RWPE1 (cell line): ENCODE results near the gene FAM227A.
"Not testable (repeated sequence)": the region's sequence is repeated elsewhere in the genome, so short reads cannot be mapped to it uniquely, and the experiment has no call there.

Source experiments
- CTCF ChIA-PET: fragments of 350-600 bp; sonication (Branson Sonifier 250); formaldehyde crosslinking; extraction: SDS; loops from one replicate; lab custom pipeline; 2021; lab: Yijun Ruan, JAX
- POLR2A ChIA-PET: fragments of 400-600 bp; formaldehyde crosslinking; extraction: SDS; loops from one replicate; lab custom pipeline; 2020; ENCODE audit warnings: antibody characterized with exemption; ENCODE audit not compliant: low non-redundant PET; lab: Yijun Ruan, JAX
- DNase-seq: peaks from one replicate; pipeline ENCODE4 v3.0.0; 2012; ENCODE audit warnings: low spot score
- H3K27ac ChIP-seq: fragments of 450-650 bp; 2 replicates; pipeline ENCODE4 v1.5.1; 2017
- CTCF ChIP-seq: fragments of 450-650 bp; conservative IDR thresholded peaks from 2 replicates; pipeline ENCODE4 v1.5.1; 2017; ENCODE audit warnings: low read depth, mild to moderate bottlenecking

FAM227A gene

GRCh38 chr22:38607680-38608079, 48.5 kb downstream of the FAM227A start:
- no peak for TF ChIP-seq CTCF
- no peak overlapping the region for H3K27ac ChIP-seq
- CTCF ChIA-PET, result no interaction called here
- POLR2A ChIA-PET, result no interaction called here
- no peak for DNase-seq

- no peak overlapping the region for H3K27ac ChIP-seq
- CTCF ChIA-PET, result interaction anchor here (0.6 kb wide), 1 partner anchor 827 kb away, joined by 3 read pairs; no protein-coding TSS in a partner anchor
- DNase-seq, result no peak
- TF ChIP-seq CTCF, result no peak
- POLR2A ChIA-PET, result no interaction called here
Observed at GRCh38 chr22:38602166-38602565, 54.0 kb downstream of the FAM227A start.

GRCh38 chr22:38601221-38601764, 54.9 kb downstream of the FAM227A start:
- DNase-seq, result no peak
- CTCF ChIA-PET, result no interaction called here
- TF ChIP-seq CTCF, result no peak
- H3K27ac ChIP-seq, result no peak overlapping the region
- POLR2A ChIA-PET, result interaction anchor here (0.6 kb wide), 1 partner anchor 851 kb away, joined by 6 read pairs; no protein-coding TSS in a partner anchor

- ChIA-PET CTCF (no interaction called here), POLR2A (no interaction called here)
- no peak for TF ChIP-seq CTCF
- no peak overlapping the region for H3K27ac ChIP-seq
- no peak for DNase-seq
Observed at GRCh38 chr22:38599466-38599865, 56.7 kb downstream of the FAM227A start.

- H3K27ac ChIP-seq, DNase-seq, POLR2A ChIA-PET: not testable (repeated sequence)
- CTCF ChIA-PET, result interaction anchor here (0.7 kb wide), 1 partner anchor 26 kb away, joined by 4 read pairs; no protein-coding TSS in a partner anchor
Observed at GRCh38 chr22:38582923-38583322, 73.3 kb downstream of the FAM227A start.

GRCh38 chr22:38578505-38578904, 77.7 kb downstream of the FAM227A start:
- ChIA-PET POLR2A (no interaction called here), CTCF (no interaction called here)
- TF ChIP-seq CTCF, result no peak
- no peak for DNase-seq
- H3K27ac ChIP-seq, result no peak overlapping the region

GRCh38 chr22:38572065-38572464, 84.1 kb downstream of the FAM227A start:
- peak; percentile 28 for DNase-seq
- POLR2A ChIA-PET, result no interaction called here
- H3K27ac ChIP-seq, result no peak overlapping the region
- CTCF ChIA-PET, result interaction anchor here (0.6 to 1.1 kb wide), 4 partner anchors 129 to 520 kb away, joined by 3 to 7 read pairs (median 4); no protein-coding TSS in a partner anchor
- peak; percentile 61 for TF ChIP-seq CTCF
